GM10266 (cell line): ENCODE measurements around the gene TMEM132D.

Experiments used
- DNase-seq: peaks from one replicate; pipeline ENCODE4 v3.0.0; 2012; ENCODE audit errors: extremely low spot score
- TF ChIP-seq, protein P1 (sequence below): IDR thresholded peaks from 2 replicates; pipeline ENCODE4 v1.5.1; 2012; ENCODE audit warnings: mild to moderate bottlenecking, low read depth; ENCODE audit not compliant: control insufficient read depth, insufficient read depth; ENCODE audit errors: missing control alignments

The TMEM132D gene

GRCh38 chr12:129119537-129119936, 784.3 kb downstream of the TMEM132D start:
- TF ChIP-seq, protein P1, sequence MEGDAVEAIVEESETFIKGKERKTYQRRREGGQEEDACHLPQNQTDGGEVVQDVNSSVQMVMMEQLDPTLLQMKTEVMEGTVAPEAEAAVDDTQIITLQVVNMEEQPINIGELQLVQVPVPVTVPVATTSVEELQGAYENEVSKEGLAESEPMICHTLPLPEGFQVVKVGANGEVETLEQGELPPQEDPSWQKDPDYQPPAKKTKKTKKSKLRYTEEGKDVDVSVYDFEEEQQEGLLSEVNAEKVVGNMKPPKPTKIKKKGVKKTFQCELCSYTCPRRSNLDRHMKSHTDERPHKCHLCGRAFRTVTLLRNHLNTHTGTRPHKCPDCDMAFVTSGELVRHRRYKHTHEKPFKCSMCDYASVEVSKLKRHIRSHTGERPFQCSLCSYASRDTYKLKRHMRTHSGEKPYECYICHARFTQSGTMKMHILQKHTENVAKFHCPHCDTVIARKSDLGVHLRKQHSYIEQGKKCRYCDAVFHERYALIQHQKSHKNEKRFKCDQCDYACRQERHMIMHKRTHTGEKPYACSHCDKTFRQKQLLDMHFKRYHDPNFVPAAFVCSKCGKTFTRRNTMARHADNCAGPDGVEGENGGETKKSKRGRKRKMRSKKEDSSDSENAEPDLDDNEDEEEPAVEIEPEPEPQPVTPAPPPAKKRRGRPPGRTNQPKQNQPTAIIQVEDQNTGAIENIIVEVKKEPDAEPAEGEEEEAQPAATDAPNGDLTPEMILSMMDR, result no peak
- no peak for DNase-seq

DNA sequence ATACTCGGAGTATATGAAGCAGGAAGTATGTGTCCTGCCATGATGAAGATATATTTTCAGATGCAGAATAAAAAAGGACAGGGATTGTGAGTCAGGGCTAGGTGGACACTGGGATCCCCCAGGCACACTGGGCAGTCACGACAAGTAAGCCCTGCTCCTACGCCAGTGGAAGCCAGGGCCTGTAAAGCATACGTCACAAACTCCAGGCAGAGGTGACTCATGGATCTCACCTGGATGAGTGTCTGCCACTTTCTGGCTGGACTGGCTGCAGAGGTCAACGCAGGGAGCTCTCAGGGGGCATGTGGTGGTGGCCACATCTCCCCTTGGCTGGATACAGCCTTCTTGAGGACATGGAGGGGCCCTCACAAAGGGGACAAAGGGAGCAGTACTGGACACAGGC, 788.3 kb downstream of the TMEM132D start:
- TF ChIP-seq, protein P1, result no peak
- no peak for DNase-seq

- DNase-seq, result no peak
- TF ChIP-seq, protein P1, result no peak
Observed at GRCh38 chr12:129110575-129110974, 793.2 kb downstream of the TMEM132D start.

DNA sequence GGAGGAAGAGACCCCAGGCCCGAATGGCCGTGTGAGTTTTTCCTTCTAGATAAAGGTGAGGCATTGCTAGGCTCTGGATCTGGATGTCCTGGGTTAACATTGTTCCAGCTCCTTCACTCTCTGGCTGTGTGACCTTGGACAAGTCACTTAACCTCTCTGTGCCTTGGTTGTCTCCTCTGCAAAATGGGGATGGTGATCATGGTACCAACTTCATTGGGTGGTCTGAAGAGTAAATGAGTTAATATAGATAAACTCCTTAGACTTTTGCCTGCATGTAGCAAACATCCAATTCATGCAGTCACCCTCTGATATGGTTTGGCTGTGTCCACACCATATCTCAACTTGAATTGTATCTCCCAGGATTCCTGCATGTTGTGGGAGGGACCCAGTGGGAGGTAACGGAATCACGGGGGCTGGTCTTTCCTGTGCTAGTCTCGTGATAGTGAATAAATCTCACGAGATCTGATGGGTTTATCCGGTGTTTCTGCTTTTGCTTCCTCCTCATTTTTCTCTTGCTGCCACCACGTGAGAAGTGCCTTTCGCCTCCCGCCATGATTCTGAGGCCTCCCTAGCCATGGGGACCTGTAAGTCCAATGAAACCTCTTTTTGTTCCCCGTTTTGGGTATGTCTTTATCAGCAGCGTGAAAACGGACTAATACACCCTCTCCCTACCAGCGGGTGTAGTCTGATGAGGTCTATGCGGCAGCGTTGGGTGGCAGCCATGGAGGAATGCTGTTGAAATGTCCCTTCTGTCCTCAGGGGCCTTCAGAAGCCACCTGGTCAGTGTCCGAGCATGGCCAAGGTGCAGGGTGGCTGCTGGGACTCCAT, 794.4 kb downstream of the TMEM132D start:
- DNase-seq, result no peak
- TF ChIP-seq, protein P1, result no peak

- no peak for DNase-seq
- TF ChIP-seq, protein P1, result no peak
Observed at GRCh38 chr12:129106772-129107171, 797.1 kb downstream of the TMEM132D start.

DNA sequence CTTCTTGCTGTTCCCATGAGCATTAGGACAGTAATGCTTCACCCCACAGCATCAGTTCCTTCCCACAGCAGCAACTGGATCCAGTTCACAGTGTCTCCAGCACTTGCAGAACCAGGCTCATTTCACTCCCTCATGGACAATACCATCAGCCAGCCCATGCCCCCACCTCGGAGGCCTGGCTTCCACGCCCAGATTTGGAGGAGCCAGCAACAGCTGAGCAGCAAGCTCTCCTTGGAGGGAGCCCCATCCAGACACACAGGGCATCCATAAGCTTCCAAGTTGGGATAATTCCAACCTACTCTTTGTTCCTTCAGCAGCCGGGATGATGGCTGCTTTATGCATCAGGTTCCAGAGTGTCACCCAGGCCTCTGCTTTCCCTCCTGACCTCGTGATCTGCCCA, 800.6 kb downstream of the TMEM132D start:
- no peak for DNase-seq
- TF ChIP-seq, protein P1, result no peak

- no peak for DNase-seq
- TF ChIP-seq, protein P1, result no peak
Observed at GRCh38 chr12:129102233-129102632, 801.6 kb downstream of the TMEM132D start.
